HepG2 (cell line): ENCODE data around the gene HEXIM1. TPM values are rescaled to one million over a fixed set of nuclear protein-coding genes. Genes with fewer than 3 reads are reported as not detected.
A peak's percentile ranks its signal among the peaks of the same experiment; 100 is the strongest.

Source experiments
- CHCHD3 ChIP-seq: sonication (generic); formaldehyde crosslinking; IDR thresholded peaks from 2 replicates; pipeline ENCODE4 v1.8.0; 2022; ENCODE audit warnings: mild to moderate bottlenecking, missing genetic modification reagents, moderate library complexity
- CHD2 ChIP-seq: IDR thresholded peaks from 2 replicates; pipeline ENCODE4 v1.6.1; 2011; ENCODE audit warnings: low read depth, low read length, improper control_type of control experiment
- ETV5 ChIP-seq: IDR thresholded peaks from 2 replicates; pipeline ENCODE4 v1.6.1; 2018; ENCODE audit warnings: missing biosample characterization, missing genetic modification reagents, inconsistent platforms, borderline replicate concordance
- HES4 ChIP-seq: sonication (generic); formaldehyde crosslinking; IDR thresholded peaks from 2 replicates; pipeline ENCODE4 v1.9.0; 2021; ENCODE audit warnings: mild to moderate bottlenecking, missing genetic modification reagents, borderline replicate concordance
- HNRNPUL1 ChIP-seq: fragments of 200-400 bp; formaldehyde crosslinking; IDR thresholded peaks from 2 replicates; pipeline ENCODE4 v1.6.1; 2017; ENCODE audit warnings: low read depth, mild to moderate bottlenecking, low read length, moderate library complexity
- MTA3 ChIP-seq: sonication (generic); formaldehyde crosslinking; IDR thresholded peaks from 2 replicates; pipeline ENCODE4 v1.4.0; 2020; ENCODE audit warnings: missing genetic modification reagents
- NCOR1 ChIP-seq: fragments of 200-600 bp; sonication (generic); IDR thresholded peaks from 2 replicates; pipeline ENCODE4 v1.7.0; 2017; ENCODE audit warnings: antibody characterized with exemption, low read length, borderline replicate concordance
- NONO ChIP-seq, 2 experiments: fragments of 450-650 bp in 1 of 2; sonication (generic) in 1 of 2; formaldehyde crosslinking in 1 of 2; IDR thresholded peaks in 1 of 2; conservative IDR thresholded peaks in 1 of 2; 2 replicates each; pipeline versions ENCODE4 v1.6.1 to v1.8.0; 2017 to 2022; ENCODE audit warnings: mild to moderate bottlenecking in 1 of 2, missing genetic modification reagents in 1 of 2, moderate library complexity in 1 of 2
- NPAS2 ChIP-seq: sonication (generic); formaldehyde crosslinking; IDR thresholded peaks from 2 replicates; pipeline ENCODE4 v1.8.0; 2022; ENCODE audit warnings: mild to moderate bottlenecking, missing genetic modification reagents, borderline replicate concordance
- RFX3 ChIP-seq: IDR thresholded peaks from 2 replicates; pipeline ENCODE4 v1.6.1; 2016; ENCODE audit warnings: missing biosample characterization, missing genetic modification reagents
- SAP130 ChIP-seq: IDR thresholded peaks from 2 replicates; pipeline ENCODE4 v1.6.1; 2016; ENCODE audit warnings: low read depth
- ZC3H13 ChIP-seq: sonication (generic); formaldehyde crosslinking; IDR thresholded peaks from 2 replicates; pipeline ENCODE4 v1.8.1; 2023; ENCODE audit warnings: mild to moderate bottlenecking, missing genetic modification reagents, moderate library complexity
- ZFX ChIP-seq: sonication (generic); formaldehyde crosslinking; IDR thresholded peaks from 2 replicates; pipeline ENCODE4 v1.4.0; 2020; ENCODE audit warnings: mild to moderate bottlenecking, low read depth, missing genetic modification reagents, moderate library complexity
- ZNF251 ChIP-seq: sonication (generic); formaldehyde crosslinking; IDR thresholded peaks from 2 replicates; pipeline ENCODE4 v1.9.0; 2021; ENCODE audit warnings: mild to moderate bottlenecking, missing genetic modification reagents
- ZNF484 ChIP-seq: sonication (generic); formaldehyde crosslinking; IDR thresholded peaks from 2 replicates; pipeline ENCODE4 v1.5.1; 2020; ENCODE audit warnings: mild to moderate bottlenecking, low read depth, missing genetic modification reagents, borderline replicate concordance
- ZNF510 ChIP-seq: sonication (generic); formaldehyde crosslinking; IDR thresholded peaks from 2 replicates; pipeline ENCODE4 v1.4.0; 2020; ENCODE audit warnings: low read depth, mild to moderate bottlenecking, missing genetic modification reagents
- ZNF556 ChIP-seq: sonication (generic); formaldehyde crosslinking; IDR thresholded peaks from 2 replicates; pipeline ENCODE4 v1.4.0; 2020; ENCODE audit warnings: mild to moderate bottlenecking, missing genetic modification reagents, borderline replicate concordance
- ZNF562 ChIP-seq: sonication (generic); formaldehyde crosslinking; IDR thresholded peaks from 2 replicates; pipeline ENCODE4 v1.8.0; 2022; ENCODE audit warnings: missing genetic modification reagents, borderline replicate concordance
- ZSCAN21 ChIP-seq: sonication (generic); formaldehyde crosslinking; IDR thresholded peaks from 2 replicates; pipeline ENCODE4 v1.8.0; 2022; ENCODE audit warnings: mild to moderate bottlenecking, missing genetic modification reagents, moderate library complexity, borderline replicate concordance
- polyA plus RNA-seq, 8 experiments: library from polyadenylated mRNA; depleted of rRNA in 3 of 8; stranded (reverse) in 7 of 8; unstranded in 1 of 8; fragments of >200 nt; fragmentation: Illumina TruSeq in 4 of 8; extraction: Trizol in 4 of 8; gene quantifications; 2 replicates each; pipeline versions ENCODE4 v1.2.1 to v1.2.3, GENCODE V29; 2011 to 2016; ENCODE audit warnings: low read depth in 4 of 8, missing spikeins in 1 of 8, mixed read lengths in 1 of 8; ENCODE audit not compliant: insufficient read depth in 1 of 8
- total RNA-seq, 5 experiments: library from RNA; depleted of rRNA; stranded (reverse); fragments of >200 nt; fragmentation: Illumina TruSeq; extraction: Trizol; gene quantifications; 2 replicates each; pipeline ENCODE4 v1.2.3, GENCODE V29; 2016; ENCODE audit warnings: low read depth in 1 of 5
- TF ChIP-seq, protein P1 (sequence below): fragments of 450-650 bp; IDR thresholded peaks from 2 replicates; pipeline ENCODE4 v1.6.1; 2016
- TF ChIP-seq, protein P2 (sequence below): sonication (generic); formaldehyde crosslinking; IDR thresholded peaks from 2 replicates; pipeline ENCODE4 v1.4.0; 2020; ENCODE audit warnings: missing genetic modification reagents
- TF ChIP-seq, protein P3 (sequence below): sonication (generic); formaldehyde crosslinking; IDR thresholded peaks from 2 replicates; pipeline ENCODE4 v1.4.0; 2020; ENCODE audit warnings: missing genetic modification reagents
- TF ChIP-seq, protein P4 (sequence below): sonication (generic); formaldehyde crosslinking; IDR thresholded peaks from 2 replicates; pipeline ENCODE4 v1.5.0; 2020; ENCODE audit warnings: mild to moderate bottlenecking, missing genetic modification reagents, borderline replicate concordance

The HEXIM1 gene
- total and polyA plus RNA-seq, 2 of the 13 experiments (the other 11 are each of a cell fraction or from before 2014, with no cell fraction given) = 10.5 to 16.6 TPM

DNA sequence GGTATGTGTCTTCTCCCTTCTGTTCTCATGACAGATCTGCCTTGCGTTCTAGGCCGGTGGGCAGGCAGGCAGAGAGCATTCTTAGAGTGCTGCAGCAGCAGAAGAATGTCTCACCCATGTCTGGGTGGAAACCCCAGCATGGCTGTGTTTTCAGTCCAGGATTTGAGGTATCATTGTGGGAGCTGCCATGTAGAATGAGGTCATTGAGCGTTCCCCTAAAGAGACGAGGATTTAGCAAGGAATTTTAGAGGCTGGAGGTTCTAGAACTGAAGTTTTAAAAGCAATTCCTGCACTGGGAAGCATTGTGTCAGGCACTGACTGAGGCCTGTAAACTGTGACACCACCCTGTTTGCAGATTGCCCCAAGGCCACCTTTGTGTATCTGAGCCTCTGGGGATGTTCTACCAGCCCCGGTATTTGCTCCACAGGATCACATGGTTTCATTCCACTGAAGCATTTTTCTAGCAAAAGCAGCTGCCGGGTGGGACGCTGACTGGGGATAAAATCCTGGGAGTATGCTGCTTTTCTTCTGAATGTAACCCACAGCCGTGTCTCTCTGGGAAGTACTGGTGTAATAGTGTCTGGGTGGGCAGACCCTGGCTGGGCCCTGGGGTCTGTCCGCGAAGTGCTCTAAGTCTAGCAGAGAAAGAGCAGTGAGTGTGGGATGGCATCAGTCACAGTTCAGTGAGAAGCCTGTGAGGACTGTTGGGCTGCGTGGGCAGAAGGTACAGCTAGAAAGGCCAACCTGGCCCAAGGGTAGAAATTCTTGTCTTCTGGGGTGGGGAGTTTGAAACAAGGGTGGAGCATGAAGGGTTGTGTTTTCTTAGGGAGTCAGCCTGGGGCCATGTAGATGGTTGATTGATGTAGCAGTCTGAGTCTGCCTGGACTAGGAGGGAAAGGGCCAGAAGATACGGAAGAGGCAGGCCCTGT is 46.1 kb upstream of the HEXIM1 start (continued):
- TF ChIP-seq, protein P1, sequence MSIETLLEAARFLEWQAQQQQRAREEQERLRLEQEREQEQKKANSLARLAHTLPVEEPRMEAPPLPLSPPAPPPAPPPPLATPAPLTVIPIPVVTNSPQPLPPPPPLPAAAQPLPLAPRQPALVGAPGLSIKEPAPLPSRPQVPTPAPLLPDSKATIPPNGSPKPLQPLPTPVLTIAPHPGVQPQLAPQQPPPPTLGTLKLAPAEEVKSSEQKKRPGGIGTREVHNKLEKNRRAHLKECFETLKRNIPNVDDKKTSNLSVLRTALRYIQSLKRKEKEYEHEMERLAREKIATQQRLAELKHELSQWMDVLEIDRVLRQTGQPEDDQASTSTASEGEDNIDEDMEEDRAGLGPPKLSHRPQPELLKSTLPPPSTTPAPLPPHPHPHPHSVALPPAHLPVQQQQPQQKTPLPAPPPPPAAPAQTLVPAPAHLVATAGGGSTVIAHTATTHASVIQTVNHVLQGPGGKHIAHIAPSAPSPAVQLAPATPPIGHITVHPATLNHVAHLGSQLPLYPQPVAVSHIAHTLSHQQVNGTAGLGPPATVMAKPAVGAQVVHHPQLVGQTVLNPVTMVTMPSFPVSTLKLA = 0 out of 2 replicates have a peak, but pooled peaks have one; percentile 3
- TF ChIP-seq MTA3 (CRISPR knock-in tag) = no peak
- no peak for TF ChIP-seq ZC3H13 (CRISPR knock-in tag)
- no peak for TF ChIP-seq HNRNPUL1
- no peak for TF ChIP-seq NCOR1
- no peak for TF ChIP-seq ZNF556 (CRISPR knock-in tag)
- TF ChIP-seq CHCHD3 (CRISPR knock-in tag) = no peak
- no peak for TF ChIP-seq RFX3 (CRISPR knock-in tag)
- no peak for TF ChIP-seq HES4
- no peak for TF ChIP-seq ZNF562 (CRISPR knock-in tag)
- 0 out of 2 replicates have a peak, but pooled peaks have one; percentile 25 for TF ChIP-seq ZSCAN21 (CRISPR knock-in tag)
- TF ChIP-seq NPAS2 (CRISPR knock-in tag) = no peak
- TF ChIP-seq, protein P2, sequence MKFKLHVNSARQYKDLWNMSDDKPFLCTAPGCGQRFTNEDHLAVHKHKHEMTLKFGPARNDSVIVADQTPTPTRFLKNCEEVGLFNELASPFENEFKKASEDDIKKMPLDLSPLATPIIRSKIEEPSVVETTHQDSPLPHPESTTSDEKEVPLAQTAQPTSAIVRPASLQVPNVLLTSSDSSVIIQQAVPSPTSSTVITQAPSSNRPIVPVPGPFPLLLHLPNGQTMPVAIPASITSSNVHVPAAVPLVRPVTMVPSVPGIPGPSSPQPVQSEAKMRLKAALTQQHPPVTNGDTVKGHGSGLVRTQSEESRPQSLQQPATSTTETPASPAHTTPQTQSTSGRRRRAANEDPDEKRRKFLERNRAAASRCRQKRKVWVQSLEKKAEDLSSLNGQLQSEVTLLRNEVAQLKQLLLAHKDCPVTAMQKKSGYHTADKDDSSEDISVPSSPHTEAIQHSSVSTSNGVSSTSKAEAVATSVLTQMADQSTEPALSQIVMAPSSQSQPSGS (CRISPR knock-in tag) = peak; percentile 67
- TF ChIP-seq ZFX (CRISPR knock-in tag) = peak; percentile 92
- TF ChIP-seq SAP130 (CRISPR knock-in tag) = peak; percentile 92
- no peak for TF ChIP-seq ZNF251
- no peak for TF ChIP-seq ZNF484 (CRISPR knock-in tag)
- no peak for TF ChIP-seq CHD2
- TF ChIP-seq ZNF510 (CRISPR knock-in tag) = no peak
- TF ChIP-seq, protein P3, sequence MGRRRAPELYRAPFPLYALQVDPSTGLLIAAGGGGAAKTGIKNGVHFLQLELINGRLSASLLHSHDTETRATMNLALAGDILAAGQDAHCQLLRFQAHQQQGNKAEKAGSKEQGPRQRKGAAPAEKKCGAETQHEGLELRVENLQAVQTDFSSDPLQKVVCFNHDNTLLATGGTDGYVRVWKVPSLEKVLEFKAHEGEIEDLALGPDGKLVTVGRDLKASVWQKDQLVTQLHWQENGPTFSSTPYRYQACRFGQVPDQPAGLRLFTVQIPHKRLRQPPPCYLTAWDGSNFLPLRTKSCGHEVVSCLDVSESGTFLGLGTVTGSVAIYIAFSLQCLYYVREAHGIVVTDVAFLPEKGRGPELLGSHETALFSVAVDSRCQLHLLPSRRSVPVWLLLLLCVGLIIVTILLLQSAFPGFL (CRISPR knock-in tag) = no peak
- TF ChIP-seq ETV5 (CRISPR knock-in tag) = no peak
- TF ChIP-seq, protein P4, sequence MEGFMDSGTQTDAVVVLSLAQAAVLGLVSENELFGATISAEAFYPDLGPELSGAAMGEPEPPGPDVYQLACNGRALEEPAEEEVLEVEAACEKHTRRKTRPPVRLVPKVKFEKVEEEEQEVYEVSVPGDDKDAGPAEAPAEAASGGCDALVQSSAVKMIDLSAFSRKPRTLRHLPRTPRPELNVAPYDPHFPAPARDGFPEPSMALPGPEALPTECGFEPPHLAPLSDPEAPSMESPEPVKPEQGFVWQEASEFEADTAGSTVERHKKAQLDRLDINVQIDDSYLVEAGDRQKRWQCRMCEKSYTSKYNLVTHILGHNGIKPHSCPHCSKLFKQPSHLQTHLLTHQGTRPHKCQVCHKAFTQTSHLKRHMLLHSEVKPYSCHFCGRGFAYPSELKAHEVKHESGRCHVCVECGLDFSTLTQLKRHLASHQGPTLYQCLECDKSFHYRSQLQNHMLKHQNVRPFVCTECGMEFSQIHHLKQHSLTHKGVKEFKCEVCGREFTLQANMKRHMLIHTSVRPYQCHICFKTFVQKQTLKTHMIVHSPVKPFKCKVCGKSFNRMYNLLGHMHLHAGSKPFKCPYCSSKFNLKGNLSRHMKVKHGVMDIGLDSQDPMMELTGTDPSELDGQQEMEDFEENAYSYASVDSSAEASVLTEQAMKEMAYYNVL = no peak
- TF ChIP-seq NONO (IDR thresholded peaks at IDR 0.05) = no peak
- TF ChIP-seq NONO (CRISPR knock-in tag; conservative IDR thresholded peaks at IDR 0.05) = no peak
